GM12865 (cell line): ENCODE data around the gene OPN4.

Experiments
- DNase-seq: peaks from one replicate; pipeline ENCODE4 v3.0.0; 2010; ENCODE audit warnings: low read depth
- H3K4me3 ChIP-seq: 2 replicates; pipeline ENCODE4 v1.5.1; 2011; ENCODE audit warnings: mild to moderate bottlenecking, low read depth, low read length, control low read depth
- CTCF ChIP-seq: IDR thresholded peaks from 2 replicates; pipeline ENCODE4 v1.5.1; 2011; ENCODE audit warnings: low read length, control low read depth, low read depth, inconsistent platforms; ENCODE audit not compliant: insufficient read depth; ENCODE audit errors: missing control alignments

Gene OPN4

DNA sequence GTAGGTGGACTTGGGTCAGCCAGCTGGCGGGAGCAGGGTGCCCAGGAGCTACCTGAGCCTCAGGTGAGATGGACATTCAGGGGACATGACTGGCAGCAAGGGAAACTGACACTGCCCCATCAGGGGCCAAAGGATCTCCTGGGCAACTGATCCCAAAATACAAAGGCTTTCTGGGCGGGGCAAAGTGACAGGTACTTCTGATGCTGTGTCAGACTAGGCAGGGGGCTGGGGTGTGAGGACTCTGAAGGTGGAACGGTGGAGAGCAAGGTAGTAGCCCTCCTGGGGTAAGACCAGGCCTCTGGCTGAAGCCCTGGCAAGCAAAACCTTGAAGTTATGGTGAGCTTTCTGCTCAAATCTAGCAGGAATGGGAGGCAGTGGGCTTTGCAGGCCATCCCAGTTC lies 4.4 kb downstream of the OPN4 start:
- no peak for DNase-seq
- no peak for TF ChIP-seq CTCF
- no peak overlapping the region for H3K4me3 ChIP-seq

DNA sequence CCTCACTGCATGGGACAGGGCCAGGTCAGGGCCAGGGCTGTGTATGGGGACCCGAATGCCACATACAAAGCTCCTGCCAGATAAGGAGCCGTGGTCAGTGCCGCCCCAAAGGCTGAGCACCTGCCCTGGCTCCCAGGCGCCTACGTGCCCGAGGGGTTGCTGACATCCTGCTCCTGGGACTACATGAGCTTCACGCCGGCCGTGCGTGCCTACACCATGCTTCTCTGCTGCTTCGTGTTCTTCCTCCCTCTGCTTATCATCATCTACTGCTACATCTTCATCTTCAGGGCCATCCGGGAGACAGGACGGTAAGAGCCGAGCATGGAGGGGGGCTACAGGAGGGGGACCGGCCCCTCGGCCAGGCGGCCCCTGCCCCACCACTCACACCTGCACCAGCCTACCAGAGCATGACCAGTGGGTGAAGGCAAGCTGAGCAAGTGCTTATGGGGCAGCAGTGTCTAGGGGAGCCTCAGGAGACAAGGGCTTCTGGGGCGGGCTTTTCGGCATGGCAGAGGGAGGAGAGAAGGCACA lies 4.9 kb downstream of the OPN4 start:
- no peak overlapping the region for H3K4me3 ChIP-seq
- no peak for TF ChIP-seq CTCF
- no peak for DNase-seq

DNA sequence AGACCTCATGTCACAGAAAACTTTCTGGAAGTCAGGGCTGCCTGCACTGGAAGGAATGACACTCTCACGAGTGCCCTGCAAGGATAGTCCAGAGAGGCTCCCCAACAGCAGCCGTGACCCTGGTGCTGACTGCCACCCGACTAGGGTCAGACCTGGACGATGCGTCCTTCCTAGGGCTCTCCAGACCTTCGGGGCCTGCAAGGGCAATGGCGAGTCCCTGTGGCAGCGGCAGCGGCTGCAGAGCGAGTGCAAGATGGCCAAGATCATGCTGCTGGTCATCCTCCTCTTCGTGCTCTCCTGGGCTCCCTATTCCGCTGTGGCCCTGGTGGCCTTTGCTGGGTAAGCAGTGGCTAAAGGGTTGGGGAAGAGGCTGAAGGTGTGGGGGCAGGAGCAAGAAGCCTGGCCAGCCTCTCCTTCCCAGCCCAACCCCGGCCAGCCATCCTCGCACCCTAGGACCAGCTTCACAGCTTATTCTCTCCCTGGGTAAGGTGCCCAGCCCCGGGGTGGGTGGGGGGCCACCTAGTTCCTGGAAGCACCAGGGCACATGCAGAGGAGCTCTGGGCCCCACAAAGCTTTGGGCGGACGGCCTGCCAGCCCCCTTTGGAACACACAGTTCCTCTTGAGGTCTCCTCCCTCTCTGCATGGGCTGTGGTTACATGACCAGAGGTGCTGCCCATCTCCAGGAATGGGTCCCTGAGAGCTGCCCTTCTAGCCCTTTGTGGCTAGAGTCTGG lies 5.5 kb downstream of the OPN4 start:
- no peak for DNase-seq
- TF ChIP-seq CTCF, result no peak

GRCh38 chr10:86661161-86662025 lies 7.0 kb downstream of the OPN4 start:
- no peak for TF ChIP-seq CTCF
- no peak overlapping the region for H3K4me3 ChIP-seq
- DNase-seq, result no peak

More for the DNA sequence above, 5.5 kb downstream of the OPN4 start:
- no peak overlapping the region for H3K4me3 ChIP-seq

DNA sequence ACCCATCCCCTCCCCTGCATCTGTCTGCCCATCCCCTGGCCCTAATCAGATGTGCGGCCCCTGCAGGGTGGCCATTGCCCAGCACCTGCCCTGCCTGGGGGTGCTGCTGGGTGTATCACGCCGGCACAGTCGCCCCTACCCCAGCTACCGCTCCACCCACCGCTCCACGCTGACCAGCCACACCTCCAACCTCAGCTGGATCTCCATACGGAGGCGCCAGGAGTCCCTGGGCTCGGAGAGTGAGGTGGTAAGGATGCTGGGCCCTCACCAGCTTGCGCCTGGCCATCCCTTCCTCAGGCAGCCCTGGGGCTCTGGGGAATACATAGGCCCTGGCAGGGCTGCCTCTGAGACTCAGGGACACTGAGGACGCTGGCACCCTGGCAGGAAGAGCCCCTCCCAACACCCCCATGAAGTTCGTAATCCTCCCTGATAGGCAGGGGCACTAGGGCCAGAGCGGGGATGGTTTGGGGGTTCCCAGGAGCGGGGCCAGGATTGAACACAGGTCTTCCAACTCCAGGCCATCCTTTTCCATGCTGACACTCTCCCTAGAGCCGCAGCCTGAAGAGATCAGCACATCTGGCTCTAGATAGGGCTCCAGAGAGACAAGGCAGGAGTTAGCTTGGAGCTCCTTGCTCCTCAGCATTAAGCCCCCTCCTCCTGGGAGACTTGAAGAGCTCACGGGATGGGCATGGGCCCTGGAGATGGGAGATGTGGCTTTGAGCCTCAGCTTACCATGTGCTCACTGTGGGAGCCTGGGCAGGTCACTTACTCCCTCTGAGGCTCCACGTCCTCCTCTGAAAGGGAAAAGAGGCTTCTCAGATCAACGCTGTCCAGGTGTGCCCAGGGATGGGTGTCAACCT lies 8.1 kb downstream of the OPN4 start:
- no peak overlapping the region for H3K4me3 ChIP-seq
- no peak for DNase-seq
- no peak for TF ChIP-seq CTCF

GRCh38 chr10:86663046-86663345 lies 8.6 kb downstream of the OPN4 start:
- H3K4me3 ChIP-seq, result no peak overlapping the region
- no peak for TF ChIP-seq CTCF
- no peak for DNase-seq
